Right cardiac atrium (tissue), 5 donors: Measurements from ENCODE around the gene TCAP. TPM values are rescaled to one million over a fixed set of nuclear protein-coding genes. Genes with fewer than 3 reads are reported as not detected.

Source experiments
- ATAC-seq, 2 donors: fragments of 200-7000 bp; cut with Tn5 transposase; one replicate each; pipeline versions ENCODE4 v1.8.0 to v1.9.1; 2020; ENCODE audit warnings: moderate library complexity in 2 of 2, mild to moderate bottlenecking in 1 of 2
- DNase-seq, 3 donors: peaks; one replicate each; pipeline ENCODE4 v3.0.0-alpha.2; 2020
- H3K27ac ChIP-seq: one replicate; pipeline ENCODE4 v1.5.1; 2013; ENCODE audit warnings: mild to moderate bottlenecking, low read length, control low read depth, moderate library complexity
- H3K27me3 ChIP-seq: one replicate; pipeline ENCODE4 v1.6.1; 2013; ENCODE audit not compliant: control insufficient read depth, insufficient read depth
- H3K4me1 ChIP-seq: one replicate; pipeline ENCODE4 v1.6.1; 2013; ENCODE audit warnings: low read length; ENCODE audit not compliant: control insufficient read depth, insufficient read depth
- H3K4me3 ChIP-seq: one replicate; pipeline ENCODE4 v1.5.1; 2013; ENCODE audit warnings: low read length, control low read depth
- H3K9me3 ChIP-seq: one replicate; pipeline ENCODE4 v1.6.1; 2013; ENCODE audit warnings: low read length; ENCODE audit not compliant: control insufficient read depth
- WGBS: extraction: QIAGEN DNeasy Blood & Tissue Kit; methylation state at CpG from one replicate; pipeline ENCODE4 v1.1.7; 2013; 5-methylcytosine and 5-hydroxymethylcytosine counted together
- intact Hi-C, 4 donors: fragments of 100-400 bp; cut with DNase I; formaldehyde crosslinking; loops; one replicate each; pipeline versions ENCODE4 v1.11.0 to v1.14.0; 2022 to 2023
- polyA plus RNA-seq: library from polyadenylated mRNA; stranded (reverse); fragments of 200-250 nt; gene quantifications from one replicate; pipeline ENCODE4 v1.2.3, GENCODE V29; 2013
- total RNA-seq, 4 donors: library from RNA; stranded (reverse); fragmentation: NEBNext Ultra II Directional; extraction: Animal tissue kit (Norgen Biotek cat#: 25700); gene quantifications; one replicate each; pipeline ENCODE4 v1.2.1, GENCODE V29; 2021
- donor health status: healthy with polysubstance abuse.
- donor health status: DM: no; HTN: yes; CAD: no.
- donor health status: DM: no; HTN: no; CAD: no.
- donor health status: DM: no; HTN: yes; CAD: no; lungs with severe emphysema.
- donor health status: DM: yes; HTN: yes; CAD: no.

The TCAP gene
- total and polyA plus RNA-seq, 5 donors: 2,357 to 4,928 (median 3,533) TPM

DNA sequence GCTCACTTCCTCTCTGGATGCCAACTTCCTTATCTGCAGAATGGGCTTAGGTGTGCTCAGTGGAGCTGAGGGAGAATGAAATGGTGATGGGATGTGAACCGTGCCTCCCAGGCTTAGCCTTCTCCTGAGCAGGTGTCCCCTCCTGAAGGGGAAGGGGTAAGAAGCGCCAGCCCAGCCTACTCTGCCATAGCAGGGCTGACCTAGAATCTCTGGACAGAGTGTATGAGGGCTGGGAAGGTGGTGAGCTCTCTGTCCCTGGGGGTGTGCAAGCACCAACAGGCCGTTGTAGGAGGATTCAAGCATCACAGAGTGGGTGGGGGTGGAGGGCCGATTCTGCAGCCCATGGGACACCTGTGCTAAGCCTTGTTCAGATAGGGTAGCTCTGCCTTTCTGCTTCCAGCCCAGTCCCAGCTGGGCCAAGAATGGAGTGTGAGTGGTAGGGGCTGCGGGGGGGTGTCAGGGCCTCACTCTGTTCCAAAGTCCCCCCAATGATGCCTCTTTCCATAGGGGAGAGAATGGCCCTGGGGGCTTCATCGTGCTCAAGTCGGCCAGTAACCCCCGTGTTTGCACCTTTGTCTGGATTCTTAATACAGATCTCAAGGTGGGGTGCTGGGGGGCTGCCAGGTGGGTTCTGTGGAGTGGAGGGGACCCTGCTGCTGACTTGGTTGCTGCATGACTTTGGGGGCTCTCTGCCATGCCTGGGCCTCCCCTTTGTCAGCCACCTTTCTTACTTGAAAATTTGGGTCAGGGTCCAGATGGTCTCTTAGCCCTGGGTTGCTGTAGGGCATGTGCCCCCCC, 3.2 kb upstream of the TCAP start:
- H3K4me3 ChIP-seq: no peak overlapping the region
- peak in 2 of 3 donors; percentile 37 to 56 for DNase-seq
- WGBS: 86% methylated on average over 8 of the region's 8 CpGs
- intact Hi-C loops: loop anchor here in 1 of 4 donors (10.0 kb wide), 1 partner anchor 63 kb away; no protein-coding TSS in a partner anchor
- no peaks in the 10 kb centered on the region for H3K27me3 ChIP-seq
- H3K4me1 ChIP-seq: peaks cover 6% of the 10 kb centered on the region
- peak overlapping the region; percentile 68 for H3K27ac ChIP-seq
- H3K9me3 ChIP-seq: no peaks in the 10 kb centered on the region
- no peak for ATAC-seq

DNA sequence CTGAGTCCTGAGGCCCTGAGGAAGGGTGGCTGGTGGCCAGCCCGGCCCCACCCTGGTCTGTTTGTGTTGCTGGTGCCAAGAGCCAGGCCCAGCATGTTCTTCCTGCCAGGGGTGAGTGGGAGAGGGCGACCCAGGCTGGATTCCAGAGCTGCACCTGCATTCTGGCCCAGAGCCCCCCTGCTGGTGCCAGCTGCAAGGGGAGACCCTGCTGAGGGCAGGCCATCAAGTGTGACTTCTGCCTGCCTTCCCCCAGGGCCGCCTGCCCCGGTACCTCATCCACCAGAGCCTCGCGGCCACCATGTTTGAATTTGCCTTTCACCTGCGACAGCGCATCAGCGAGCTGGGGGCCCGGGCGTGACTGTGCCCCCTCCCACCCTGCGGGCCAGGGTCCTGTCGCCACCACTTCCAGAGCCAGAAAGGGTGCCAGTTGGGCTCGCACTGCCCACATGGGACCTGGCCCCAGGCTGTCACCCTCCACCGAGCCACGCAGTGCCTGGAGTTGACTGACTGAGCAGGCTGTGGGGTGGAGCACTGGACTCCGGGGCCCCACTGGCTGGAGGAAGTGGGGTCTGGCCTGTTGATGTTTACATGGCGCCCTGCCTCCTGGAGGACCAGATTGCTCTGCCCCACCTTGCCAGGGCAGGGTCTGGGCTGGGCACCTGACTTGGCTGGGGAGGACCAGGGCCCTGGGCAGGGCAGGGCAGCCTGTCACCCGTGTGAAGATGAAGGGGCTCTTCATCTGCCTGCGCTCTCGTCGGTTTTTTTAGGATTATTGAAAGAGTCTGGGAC, 2.4 kb upstream of the TCAP start:
- intact Hi-C loops: loop anchor here in 1 of 4 donors (10.0 kb wide), 1 partner anchor 62 kb away; no protein-coding TSS in a partner anchor
- WGBS: 78% methylated on average over 22 of the region's 22 CpGs
- ATAC-seq (no peak), DNase-seq (peak in 2 of 3 donors; percentile 64 to 77)
- Histone ChIP-seq H3K4me1 (peaks cover 6% of the 10 kb centered on the region), H3K4me3 (no peak overlapping the region), H3K9me3 (no peaks in the 10 kb centered on the region), H3K27me3 (no peaks in the 10 kb centered on the region), H3K27ac (no peak overlapping the region)

DNA sequence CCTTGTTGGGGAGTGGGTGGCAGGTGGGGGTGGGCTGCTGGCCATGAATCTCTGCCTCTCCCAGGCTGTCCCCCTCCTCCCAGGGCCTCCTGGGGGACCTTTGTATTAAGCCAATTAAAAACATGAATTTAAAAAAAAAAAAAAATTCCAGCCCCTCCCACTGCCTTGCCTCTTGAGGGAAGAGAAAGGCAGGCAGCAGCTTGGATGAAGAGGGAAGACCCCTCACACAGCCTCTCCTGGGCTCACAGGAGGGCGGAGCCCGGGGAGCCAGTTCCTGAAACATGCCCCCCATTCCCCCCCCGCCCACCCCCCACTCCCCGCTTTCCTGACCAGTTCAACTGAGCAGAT, 1.8 kb upstream of the TCAP start:
- H3K4me1 ChIP-seq: peaks cover 6% of the 10 kb centered on the region
- intact Hi-C loops: loop anchor here in 1 of 4 donors (10.0 kb wide), 1 partner anchor 61 kb away; no protein-coding TSS in a partner anchor
- ATAC-seq (no peak), DNase-seq (peak in 1 of 3 donors; percentile 48)
- WGBS: 61% methylated on average over 4 of the region's 4 CpGs
- H3K27ac ChIP-seq: no peak overlapping the region
- no peak overlapping the region for H3K4me3 ChIP-seq
- no peaks in the 10 kb centered on the region for H3K9me3 ChIP-seq
- H3K27me3 ChIP-seq: no peaks in the 10 kb centered on the region

DNA sequence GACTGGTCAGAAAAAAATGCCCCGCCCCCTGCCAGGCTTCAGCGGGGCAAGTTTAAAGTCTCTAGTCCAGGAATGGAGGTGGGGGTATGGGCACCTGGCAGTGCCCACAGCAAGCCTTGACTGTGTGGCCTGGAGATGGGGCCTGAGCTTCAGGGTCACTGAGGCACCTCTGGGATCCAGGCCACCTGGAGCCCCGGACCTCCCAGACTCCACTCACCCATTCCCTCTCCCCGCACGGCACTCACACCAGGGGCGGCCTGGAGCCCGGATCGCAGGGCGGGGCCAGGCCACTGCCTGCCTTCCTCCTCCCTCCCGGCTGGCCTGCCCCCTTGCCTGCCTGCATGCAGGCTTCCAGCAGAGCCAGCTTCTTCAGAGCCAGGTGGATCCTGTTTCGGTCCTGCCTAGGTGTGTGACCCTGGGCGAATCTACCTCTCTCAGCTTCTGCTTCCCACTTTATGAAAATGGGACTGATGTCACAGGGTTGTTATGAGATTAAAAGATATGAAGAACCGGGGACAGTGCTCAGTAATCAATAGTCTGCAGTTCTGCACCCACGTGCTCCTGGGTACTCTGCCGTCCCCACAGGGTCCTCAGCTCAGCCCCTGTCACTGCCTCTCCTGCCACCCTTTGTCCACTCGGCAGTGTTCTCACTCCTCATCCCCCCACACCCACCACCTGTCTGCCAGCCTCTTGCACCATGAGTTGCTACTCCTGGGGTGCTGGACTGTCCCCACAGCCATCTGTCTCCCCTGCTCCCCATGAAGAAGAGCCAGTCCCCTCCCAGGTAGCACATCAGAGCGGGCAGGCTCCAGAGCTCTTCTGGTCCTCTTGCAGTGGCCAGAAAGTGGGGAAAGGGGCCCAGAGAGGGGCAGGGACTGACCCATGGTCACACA, 1.2 kb upstream of the TCAP start:
- 39% methylated on average over 17 of the region's 17 CpGs for WGBS
- Histone ChIP-seq H3K4me1 (peaks cover 4% of the 10 kb centered on the region), H3K9me3 (no peaks in the 10 kb centered on the region), H3K27me3 (no peaks in the 10 kb centered on the region), H3K4me3 (no peak overlapping the region), H3K27ac (peak overlapping the region; percentile 90)
- intact Hi-C loops: loop anchor here in 1 of 4 donors (10.0 kb wide), 1 partner anchor 61 kb away; no protein-coding TSS in a partner anchor
- peak in 2 of 3 donors; percentile 71 to 79 for DNase-seq
- no peak for ATAC-seq

DNA sequence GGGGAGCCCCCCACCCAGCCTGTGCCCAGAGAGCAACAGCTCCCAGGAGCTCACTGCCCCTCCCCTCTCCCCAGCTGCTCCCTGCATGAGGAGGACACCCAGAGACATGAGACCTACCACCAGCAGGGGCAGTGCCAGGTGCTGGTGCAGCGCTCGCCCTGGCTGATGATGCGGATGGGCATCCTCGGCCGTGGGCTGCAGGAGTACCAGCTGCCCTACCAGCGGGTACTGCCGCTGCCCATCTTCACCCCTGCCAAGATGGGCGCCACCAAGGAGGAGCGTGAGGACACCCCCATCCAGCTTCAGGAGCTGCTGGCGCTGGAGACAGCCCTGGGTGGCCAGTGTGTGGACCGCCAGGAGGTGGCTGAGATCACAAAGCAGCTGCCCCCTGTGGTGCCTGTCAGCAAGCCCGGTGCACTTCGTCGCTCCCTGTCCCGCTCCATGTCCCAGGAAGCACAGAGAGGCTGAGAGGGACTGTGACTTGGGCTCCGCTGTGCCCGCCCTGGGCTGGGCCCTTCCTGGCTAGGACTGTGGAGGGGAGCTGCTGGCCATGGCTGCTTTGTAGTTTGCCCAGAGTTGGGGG, 584 bp downstream of the TCAP start:
- intact Hi-C loops: loop anchor here in 1 of 4 donors (10.0 kb wide), 1 partner anchor 59 kb away; no protein-coding TSS in a partner anchor
- H3K9me3 ChIP-seq: no peaks in the 10 kb centered on the region
- DNase-seq (peak in 1 of 3 donors; percentile 73), ATAC-seq (peak; percentile 0 to 1)
- 47% methylated on average over 17 of the region's 17 CpGs for WGBS
- no peaks in the 10 kb centered on the region for H3K4me1 ChIP-seq
- H3K27ac ChIP-seq: peak overlapping the region; percentile 73
- H3K27me3 ChIP-seq: no peaks in the 10 kb centered on the region
- peak overlapping the region; percentile 25 for H3K4me3 ChIP-seq

DNA sequence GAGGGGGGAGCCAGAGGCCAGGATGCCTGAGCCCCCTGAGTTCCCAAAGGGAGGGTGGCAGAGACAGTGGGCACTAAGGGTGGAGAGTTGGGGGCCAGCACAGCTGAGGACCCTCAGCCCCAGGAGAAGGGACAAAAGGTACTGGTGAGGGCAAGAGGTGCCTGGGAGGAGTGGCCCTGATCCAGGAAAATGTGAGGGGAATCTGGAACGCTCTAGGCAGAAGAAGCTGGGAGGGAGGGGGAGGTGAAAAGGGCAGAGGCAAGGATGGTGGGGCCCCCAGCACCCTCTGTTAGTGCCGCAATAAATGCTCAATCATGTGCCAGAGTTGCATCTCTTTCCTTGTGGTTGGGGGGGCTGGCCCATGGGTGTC, 1.1 kb downstream of the TCAP start:
- DNase-seq: no peak
- 38% methylated on average over 2 of the region's 2 CpGs for WGBS
- intact Hi-C loops: loop anchor here in 1 of 4 donors (10.0 kb wide), 1 partner anchor 59 kb away; no protein-coding TSS in a partner anchor
- H3K4me3 ChIP-seq: peak overlapping the region; percentile 25
- no peaks in the 10 kb centered on the region for H3K27me3 ChIP-seq
- ATAC-seq: peak in 1 of 2 donors; percentile 1
- H3K9me3 ChIP-seq: no peaks in the 10 kb centered on the region
- H3K27ac ChIP-seq: peak overlapping the region; percentile 73
- H3K4me1 ChIP-seq: no peaks in the 10 kb centered on the region

DNA sequence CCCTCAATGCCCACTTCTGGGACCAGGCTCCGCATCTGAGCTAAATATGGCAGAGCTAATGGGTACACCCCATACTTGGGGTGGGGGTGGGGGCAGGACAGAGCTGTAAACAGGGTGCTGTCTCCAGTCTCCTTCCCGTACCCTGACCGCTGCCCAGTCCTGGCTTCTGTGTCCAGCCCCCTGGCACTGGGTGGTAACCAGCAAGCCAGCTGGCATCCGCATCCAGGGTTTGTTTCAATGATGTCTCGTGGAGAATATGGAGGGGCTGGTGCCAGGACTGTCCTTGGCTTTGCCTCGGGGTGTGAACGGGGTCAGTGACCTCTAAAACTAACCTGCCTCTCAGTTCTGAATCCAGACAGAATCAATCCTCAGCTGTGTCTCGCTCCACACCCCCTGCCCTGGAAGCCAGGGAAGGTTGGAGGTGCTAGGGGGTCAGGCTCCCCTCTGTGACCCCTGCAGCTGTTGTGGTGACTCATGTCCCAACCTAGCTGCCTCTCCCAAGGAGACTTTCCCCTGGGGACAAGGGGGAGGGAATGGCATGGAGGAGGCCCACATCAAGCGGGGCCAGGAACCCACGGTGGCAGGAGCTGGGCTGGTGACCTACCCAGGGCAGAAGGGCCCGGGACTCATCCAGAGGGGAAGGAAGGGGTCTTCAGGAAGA, 1.6 kb downstream of the TCAP start:
- intact Hi-C loops: loop anchor here in 1 of 4 donors (10.0 kb wide), 1 partner anchor 58 kb away; no protein-coding TSS in a partner anchor
- ATAC-seq: peak; percentile 48 to 54
- Histone ChIP-seq H3K27ac (peak overlapping the region; percentile 73), H3K4me3 (peak overlapping the region; percentile 25), H3K27me3 (no peaks in the 10 kb centered on the region), H3K4me1 (no peaks in the 10 kb centered on the region), H3K9me3 (no peaks in the 10 kb centered on the region)
- DNase-seq: peak; percentile 78 to 91 (median 83)
- WGBS: 46% methylated on average over 11 of the region's 11 CpGs

DNA sequence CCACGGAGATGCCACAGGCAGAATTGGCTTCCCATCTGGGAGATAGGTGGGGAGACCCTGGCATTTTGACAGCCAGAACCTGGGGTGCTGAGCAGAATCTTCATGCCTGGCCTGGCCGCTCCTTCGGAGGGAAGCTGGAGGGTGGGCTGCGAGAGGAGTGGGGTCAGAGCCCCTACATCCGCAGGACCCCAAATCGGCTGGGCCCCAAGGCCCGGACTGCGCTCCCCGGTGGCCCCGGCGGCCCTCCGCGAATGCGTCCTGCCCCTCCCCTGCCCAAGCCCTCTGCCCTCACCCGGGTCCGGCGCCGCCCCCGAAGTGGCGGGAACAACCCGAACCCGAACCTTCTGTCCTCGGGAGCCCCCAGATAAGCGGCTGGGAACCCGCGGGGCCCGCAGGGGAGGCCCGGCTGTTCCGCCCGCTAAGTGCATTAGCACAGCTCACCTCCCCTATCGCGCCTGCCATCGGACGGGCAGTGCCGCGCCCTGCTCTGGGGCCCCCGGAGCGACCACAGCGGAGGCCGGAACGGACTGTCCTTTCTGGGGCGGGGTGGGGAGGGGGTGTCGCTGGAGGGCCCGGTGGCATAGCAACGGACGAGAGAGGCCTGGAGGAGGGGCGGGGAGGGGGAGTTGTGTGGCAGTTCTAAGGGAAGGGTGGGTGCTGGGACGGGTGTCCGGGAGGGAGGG, 2.3 kb downstream of the TCAP start:
- Histone ChIP-seq H3K27ac (peak overlapping the region; percentile 73), H3K4me3 (peak overlapping the region; percentile 25), H3K27me3 (no peaks in the 10 kb centered on the region), H3K9me3 (no peaks in the 10 kb centered on the region), H3K4me1 (no peaks in the 10 kb centered on the region)
- WGBS: 7% methylated on average over 49 of the region's 49 CpGs
- DNase-seq: peak; percentile 58 to 86 (median 81)
- intact Hi-C loops: loop anchor here in 1 of 4 donors (10.0 kb wide), 1 partner anchor 57 kb away; no protein-coding TSS in a partner anchor
- ATAC-seq: peak; percentile 30 to 36
